Measurements from ENCODE around the gene CRTC3. TPM values are rescaled to one million over a fixed set of nuclear protein-coding genes. Genes with fewer than 3 reads are reported as not detected.

Gene CRTC3
- total RNA-seq, 1 experiment from 2014 or later: 3.9 TPM

- no peaks in the 10 kb centered on the region for H3K79me1 ChIP-seq (ENCODE audit: insufficient read depth, low read depth, low read length, poor library complexity, severe bottlenecking)
- Mint-ChIP-seq H3K27ac (no peak overlapping the region), H3K9me3 (no peaks in the 10 kb centered on the region), H3K4me1 (peaks cover 12 to 17% of the 10 kb centered on the region in 2 experiments), H3K4me3 (no peak overlapping the region), H3K36me3 (ENCODE audit: insufficient read depth in 1 of 3, low read depth in 3 of 3) (no peaks in the 10 kb centered on the region), H3K27me3 (ENCODE audit: low read depth) (no peaks in the 10 kb centered on the region)
- no peak overlapping the region for H2BK120ac ChIP-seq (ENCODE audit: low read depth, low read length, poor library complexity, severe bottlenecking)
- H3T11ph ChIP-seq (ENCODE audit: low read length): no peak overlapping the region
- no peak overlapping the region for H3K23ac ChIP-seq (ENCODE audit: insufficient read length, low read depth, low read length)
- no peaks in the 10 kb centered on the region for H3K79me2 ChIP-seq (ENCODE audit: insufficient read depth, low read length)
- H2BK20ac ChIP-seq (ENCODE audit: low read depth, low read length, poor library complexity, severe bottlenecking): no peak overlapping the region
- no peak overlapping the region for H4K5ac ChIP-seq (ENCODE audit: insufficient read length, low read depth, low read length)
- H3K4me2 ChIP-seq (ENCODE audit: insufficient read depth, insufficient read length, low read length): no peak overlapping the region
- no peaks in the 10 kb centered on the region for H3K9me3 ChIP-seq (ENCODE audit: control insufficient read depth, low read depth, low read length)
- H3K9ac ChIP-seq (ENCODE audit: extremely low read depth, insufficient read length, low read length): no peak overlapping the region
- no peak overlapping the region for H2BK15ac ChIP-seq (ENCODE audit: low read depth, low read length)
- no peak overlapping the region for H3K56ac ChIP-seq (ENCODE audit: insufficient read length, low read depth, low read length)
- peaks cover 3% of the 10 kb centered on the region; the same call in 1 of the 2 replicates for H3K27me3 ChIP-seq (ENCODE audit: insufficient read depth, low read length)
- no peak for DNase-seq
- H4K20me1 ChIP-seq (ENCODE audit: control insufficient read depth, insufficient read depth, insufficient read length): no peaks in the 10 kb centered on the region
- no peak overlapping the region for H2AK5ac ChIP-seq (ENCODE audit: insufficient read length, low read length)
- H2BK5ac ChIP-seq (ENCODE audit: insufficient read length, low read length): no peak overlapping the region
- no peak for TF ChIP-seq CTCF (conservative IDR thresholded peaks at IDR 0.05)
- H2BK12ac ChIP-seq (ENCODE audit: insufficient read length, low read depth, low read length): no peak overlapping the region
- H3K27ac ChIP-seq (ENCODE audit: insufficient read length, low read depth, low read length): no peak overlapping the region
- H3K4ac ChIP-seq (ENCODE audit: low read depth, low read length): no peak overlapping the region
- no peaks in the 10 kb centered on the region; the same call in 1 of the 2 replicates for H3K4me1 ChIP-seq (ENCODE audit: insufficient read depth, low read length)
- H3K18ac ChIP-seq (ENCODE audit: insufficient read length, low read depth, low read length): no peak overlapping the region
- no CpG with 5 or more reads among the region's 2 CpGs for WGBS (ENCODE audit: extremely low coverage, insufficient read length, low lambda C conversion rate)
- no peak overlapping the region for H2AFZ ChIP-seq (ENCODE audit: low read length)
- H3K23me2 ChIP-seq (ENCODE audit: insufficient read length, low read depth, low read length, poor library complexity, severe bottlenecking): no peaks in the 10 kb centered on the region
- no peak overlapping the region for H4K8ac ChIP-seq (replicated peaks; ENCODE audit: insufficient read length, low read depth, low read length)
- H4K91ac ChIP-seq (ENCODE audit: insufficient read length, low read depth, low read length): no peak overlapping the region
- H3K14ac ChIP-seq (ENCODE audit: insufficient read depth, low read length): no peak overlapping the region
Measured at GRCh38 chr15:90597577-90597976, 67.9 kb downstream of the CRTC3 start.
